Smooth muscle cell of the brain vasculature (primary cell): ENCODE measurements around the gene GNG2.
A peak's percentile ranks its signal among the peaks of the same experiment; 100 is the strongest.

Source experiments
- DNase-seq: peaks from one replicate; pipeline ENCODE4 v3.0.0-alpha.2; 2012; ENCODE audit warnings: low read depth, low spot score

GNG2 gene

GRCh38 chr14:51939755-51940301, 79.4 kb downstream of the GNG2 start:
- no peak for DNase-seq

DNA sequence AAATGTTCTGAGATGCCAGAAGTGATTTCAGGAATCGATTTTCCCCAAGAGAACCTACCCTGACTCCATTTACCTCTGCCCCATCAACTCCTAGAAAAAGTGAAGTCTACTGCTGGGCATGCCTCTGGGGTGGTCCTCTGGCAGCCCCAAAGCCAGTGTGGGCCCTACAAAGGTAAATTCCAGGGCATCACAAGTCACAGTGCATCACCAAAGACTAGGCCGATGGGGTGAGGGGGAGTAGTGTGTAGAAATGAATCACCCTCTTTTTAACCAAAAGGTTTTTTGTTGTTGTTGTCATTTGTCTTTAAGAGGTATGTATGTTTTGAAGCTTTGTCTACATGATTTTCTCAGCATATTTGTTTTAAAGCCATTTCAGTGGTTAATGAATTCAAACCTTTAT, 82.6 kb downstream of the GNG2 start:
- DNase-seq, result no peak

- no peak for DNase-seq
Measured at GRCh38 chr14:51950007-51950406, 89.6 kb downstream of the GNG2 start.

- DNase-seq, result no peak
Measured at GRCh38 chr14:51951656-51952055, 91.2 kb downstream of the GNG2 start.

DNA sequence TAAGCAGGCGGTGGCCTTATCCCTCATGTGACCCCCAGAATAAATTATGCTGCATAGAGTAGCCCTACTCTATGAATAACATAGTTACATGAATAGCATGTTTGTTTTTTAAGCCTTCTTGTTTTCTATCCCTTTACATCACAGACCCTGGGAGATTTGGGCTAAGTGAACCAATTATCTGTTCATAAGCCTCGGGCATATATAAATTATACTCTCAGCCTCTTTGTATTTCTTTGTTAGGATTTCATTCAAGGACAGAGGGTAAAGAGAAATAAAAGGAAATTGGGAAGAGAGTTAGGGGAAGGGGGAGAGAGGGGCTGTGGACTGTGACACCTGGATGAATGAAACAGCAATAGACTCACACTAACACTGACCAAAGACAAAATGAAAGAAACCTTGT, 93.6 kb downstream of the GNG2 start:
- DNase-seq, result no peak

DNA sequence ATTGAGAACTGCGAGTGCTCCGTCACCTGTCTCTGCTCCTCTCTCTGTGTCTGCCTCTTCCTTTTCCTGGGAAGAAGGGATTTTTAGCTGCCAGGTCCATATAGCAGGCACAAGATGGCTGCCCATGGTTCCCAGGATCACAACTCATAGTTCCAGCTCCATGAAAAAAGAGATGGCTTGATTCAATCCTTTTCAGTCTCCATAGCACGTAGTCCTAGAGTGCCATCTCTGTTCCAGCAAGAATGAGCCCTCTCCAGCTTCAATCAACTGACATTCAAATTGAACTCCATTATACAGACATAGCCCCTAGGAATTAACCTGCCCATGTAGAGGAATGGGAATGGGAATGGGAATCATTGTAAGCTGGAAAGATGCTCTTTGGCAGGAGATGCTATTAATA, 94.2 kb downstream of the GNG2 start:
- no peak for DNase-seq

- no peak for DNase-seq
Measured at GRCh38 chr14:51957950-51958349, 97.5 kb downstream of the GNG2 start.

GRCh38 chr14:51959928-51960327, 99.5 kb downstream of the GNG2 start:
- no peak for DNase-seq

DNA sequence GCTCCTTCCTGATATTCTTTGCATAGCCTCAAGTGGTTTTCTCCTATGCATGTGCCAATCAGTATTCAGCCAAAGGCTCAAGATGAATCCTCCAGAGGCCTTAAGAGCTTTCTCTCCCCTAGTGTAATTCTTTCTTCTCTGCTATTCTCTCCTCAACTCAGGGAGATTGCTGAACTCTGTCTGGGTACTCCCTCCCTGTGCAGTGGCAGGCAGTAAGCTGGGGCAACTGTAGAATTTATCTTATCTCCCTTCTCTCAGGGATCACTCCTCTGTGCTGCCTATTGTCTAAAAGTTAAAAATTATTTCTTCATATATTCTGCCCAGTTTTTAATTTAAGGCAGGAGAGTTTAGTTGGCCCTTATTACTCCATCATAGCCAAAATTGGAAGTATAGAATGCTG, 100.5 kb downstream of the GNG2 start:
- no peak for DNase-seq

GRCh38 chr14:51962711-51963110, 102.3 kb downstream of the GNG2 start:
- DNase-seq, result no peak

DNA sequence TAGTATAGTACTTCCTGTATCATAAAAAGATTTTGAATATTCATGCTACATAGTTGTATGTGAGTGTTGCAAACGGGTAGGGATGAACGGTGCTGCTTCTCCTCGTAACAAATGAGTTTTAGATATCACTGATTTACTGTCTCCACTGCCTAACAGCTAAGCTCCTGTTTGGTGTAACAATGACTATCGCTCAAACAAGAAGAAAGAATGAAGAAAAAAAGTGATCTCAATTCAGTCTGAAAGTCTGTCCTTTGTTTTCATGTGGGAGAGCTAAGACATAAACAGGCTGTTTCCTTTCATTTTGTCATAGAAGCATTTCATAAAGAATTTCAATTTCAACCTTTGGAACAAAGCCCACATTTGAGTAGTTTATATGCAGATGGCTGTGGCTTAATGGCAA, 102.9 kb downstream of the GNG2 start:
- DNase-seq, result no peak

DNA sequence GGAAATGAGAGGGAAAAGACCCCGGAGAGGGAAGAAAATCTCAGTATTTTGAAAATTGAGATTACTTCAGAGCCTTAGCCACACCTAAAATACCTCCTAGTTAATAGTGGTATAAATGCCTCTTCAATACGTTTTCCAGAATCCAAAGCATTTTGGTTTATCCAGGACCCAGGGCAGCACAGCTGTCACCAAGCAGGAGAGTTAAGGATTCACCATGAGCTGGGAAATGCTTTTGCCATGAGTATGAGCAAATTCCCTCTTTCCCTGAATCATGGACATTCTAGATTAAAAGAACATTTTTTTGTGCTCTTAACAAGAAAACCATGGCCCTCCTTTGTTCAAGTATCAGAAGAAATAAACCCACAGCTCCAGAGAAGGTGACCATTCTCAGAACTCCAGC, 107.1 kb downstream of the GNG2 start:
- DNase-seq, result no peak

DNA sequence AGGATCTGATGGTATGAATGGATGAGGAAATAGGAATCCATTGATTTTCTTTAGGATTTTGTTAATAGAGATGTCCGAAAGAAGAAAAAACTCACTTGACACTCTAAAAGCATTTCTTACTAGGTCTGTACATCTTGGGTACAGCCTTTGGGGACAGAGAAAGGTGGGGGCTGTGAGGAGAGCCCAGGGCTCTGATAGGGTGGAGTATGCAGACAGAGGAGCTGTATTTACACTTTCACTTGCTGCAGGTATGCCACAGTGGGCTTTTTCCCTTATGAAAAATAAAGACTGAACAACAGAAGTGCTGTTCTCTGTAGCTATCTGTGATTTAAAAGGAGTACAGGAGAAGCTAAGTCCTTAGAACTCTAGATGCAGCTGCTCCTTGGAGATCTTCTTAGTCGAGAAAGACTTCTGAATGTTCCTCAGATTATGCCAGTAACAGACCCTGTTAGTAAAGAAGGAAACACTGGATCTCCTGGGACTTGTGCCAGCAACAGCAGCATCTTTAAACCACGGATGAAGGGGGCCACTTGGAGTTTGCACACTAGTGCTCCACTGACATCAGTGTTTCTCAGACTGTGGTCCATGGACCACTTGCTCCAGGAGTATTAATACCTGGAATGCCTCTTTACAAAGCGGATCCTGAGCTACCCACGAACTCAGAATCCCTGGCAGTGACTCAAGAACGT, 109.6 kb downstream of the GNG2 start:
- DNase-seq, result no peak

GRCh38 chr14:51972566-51972965, 112.2 kb downstream of the GNG2 start:
- no peak for DNase-seq

- DNase-seq, result no peak
Measured at GRCh38 chr14:51977075-51977474, 116.7 kb downstream of the GNG2 start.

GRCh38 chr14:51978681-51979085, 118.3 kb downstream of the GNG2 start:
- DNase-seq, result no peak

DNA sequence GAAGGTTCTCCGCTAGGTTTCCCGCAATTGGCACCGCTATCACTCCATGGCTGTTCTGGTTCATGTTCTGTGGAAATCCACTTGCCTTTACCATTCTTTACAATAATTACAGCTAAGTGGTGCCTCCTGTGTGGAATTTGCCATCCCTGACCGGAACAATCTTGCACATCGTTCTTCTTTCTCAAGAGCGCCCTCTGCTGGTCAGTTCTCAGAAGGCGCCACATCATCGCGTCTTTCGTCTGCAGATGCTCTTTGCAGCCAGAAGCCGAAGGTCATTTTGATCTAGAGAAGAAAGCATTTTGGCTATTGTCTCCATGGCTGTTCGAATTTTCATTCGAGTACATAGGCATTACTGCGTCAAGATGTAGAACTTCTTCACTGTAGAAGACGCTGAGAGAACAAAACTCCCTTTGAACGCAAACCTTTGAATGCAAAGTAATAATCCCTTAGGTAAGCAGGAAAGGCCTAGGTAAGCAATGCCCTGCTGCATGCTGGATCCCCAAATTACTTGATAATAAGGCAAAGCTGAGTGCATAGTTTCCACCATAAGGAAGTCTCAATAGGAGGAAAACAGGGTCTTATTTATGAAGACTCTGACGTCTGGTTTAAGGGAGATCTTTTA, 118.8 kb downstream of the GNG2 start:
- peak; percentile 62 for DNase-seq

DNA sequence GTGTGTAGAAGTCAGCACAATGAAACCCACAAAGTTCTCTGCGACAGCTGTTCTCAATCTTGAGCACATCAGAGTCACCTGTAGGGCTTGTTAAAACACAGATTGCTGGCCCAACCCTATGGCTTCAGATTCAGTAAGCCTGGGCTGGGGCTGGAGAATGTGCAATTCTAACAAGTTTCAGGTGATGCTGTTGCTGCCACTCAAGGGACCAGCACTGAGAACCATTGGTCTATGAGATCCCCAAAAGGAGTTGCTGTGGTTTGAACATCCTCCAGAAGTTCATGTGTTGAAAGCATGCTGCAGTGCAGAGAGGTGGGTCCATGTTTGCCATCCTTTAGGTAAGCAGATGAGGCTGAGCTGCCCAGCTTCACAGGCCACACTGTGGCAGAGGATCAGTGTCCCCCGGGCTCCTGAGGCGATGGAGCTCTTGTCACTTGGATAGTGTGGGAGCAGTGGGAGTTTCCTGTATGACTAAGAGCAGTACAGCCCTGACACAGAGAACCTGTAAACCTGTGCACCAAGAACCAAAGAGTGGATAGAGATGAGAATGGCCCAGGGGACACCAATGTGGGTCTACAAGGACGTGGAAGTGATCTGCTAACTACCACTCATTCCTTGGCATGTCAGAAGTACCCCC, 120.9 kb downstream of the GNG2 start:
- DNase-seq, result no peak

DNA sequence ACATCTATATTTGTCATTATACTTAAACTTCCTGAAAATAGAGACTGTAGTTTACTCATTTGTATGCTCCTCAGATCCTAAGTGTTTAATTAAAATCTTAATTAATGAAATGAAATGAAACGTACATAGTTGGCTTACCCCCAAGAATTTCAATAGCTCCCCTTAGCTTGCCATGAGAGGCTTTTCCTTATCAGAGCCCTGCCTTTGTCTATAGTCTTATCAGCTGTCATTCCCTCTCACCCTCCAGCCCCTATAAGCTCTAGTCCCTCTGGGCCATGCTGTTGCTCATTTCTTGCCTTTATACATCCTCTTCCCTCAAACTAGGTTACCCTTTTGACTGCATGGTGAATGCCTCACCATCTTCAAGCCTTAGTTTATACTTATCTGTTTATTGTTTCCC, 127.8 kb downstream of the GNG2 start:
- DNase-seq, result no peak

- DNase-seq, result peak; percentile 84
Measured at GRCh38 chr14:51989293-51990234, 129.2 kb downstream of the GNG2 start, which contains the start of gene RTRAF. RTRAF (plus strand) TSS chr14:51989546; CDS start chr14:51989640, 94 bp downstream.

- no peak for DNase-seq
Measured at GRCh38 chr14:51990488-51990887, 130.1 kb downstream of the GNG2 start.
